Hindlimb muscle (tissue), 1 donor: ENCODE results near the gene MAST4. TPM values are rescaled to one million over a fixed set of nuclear protein-coding genes. Genes with fewer than 3 reads are reported as not detected.

ENCODE experiments used
- DNase-seq: peaks from one replicate; pipeline ENCODE4 v3.0.0-alpha.2; 2013
- polyA plus RNA-seq: library from polyadenylated mRNA; unstranded; fragments of 120-200 nt; gene quantifications from one replicate; pipeline ENCODE4 v1.2.1, GENCODE V29; 2013; ENCODE audit not compliant: insufficient read length

The MAST4 gene
- polyA plus RNA-seq, 1 donor, result 14.1 TPM

GRCh38 chr5:67195406-67196275, 599.4 kb downstream of the MAST4 start:
- DNase-seq, result no peak

GRCh38 chr5:67196537-67197059, 600.4 kb downstream of the MAST4 start, which contains the start of gene CD180:
CD180 (minus strand) TSS chr5:67196799; CDS start chr5:67196641, 158 bp downstream.
- no peak for DNase-seq

GRCh38 chr5:67197536-67197935, 601.3 kb downstream of the MAST4 start:
- DNase-seq, result no peak

- DNase-seq, result no peak
These were observed 602.7 kb downstream of the MAST4 start for GRCh38 chr5:67198917-67199316.

- DNase-seq, result no peak
These were observed 603.7 kb downstream of the MAST4 start for GRCh38 chr5:67199859-67200258.

DNA sequence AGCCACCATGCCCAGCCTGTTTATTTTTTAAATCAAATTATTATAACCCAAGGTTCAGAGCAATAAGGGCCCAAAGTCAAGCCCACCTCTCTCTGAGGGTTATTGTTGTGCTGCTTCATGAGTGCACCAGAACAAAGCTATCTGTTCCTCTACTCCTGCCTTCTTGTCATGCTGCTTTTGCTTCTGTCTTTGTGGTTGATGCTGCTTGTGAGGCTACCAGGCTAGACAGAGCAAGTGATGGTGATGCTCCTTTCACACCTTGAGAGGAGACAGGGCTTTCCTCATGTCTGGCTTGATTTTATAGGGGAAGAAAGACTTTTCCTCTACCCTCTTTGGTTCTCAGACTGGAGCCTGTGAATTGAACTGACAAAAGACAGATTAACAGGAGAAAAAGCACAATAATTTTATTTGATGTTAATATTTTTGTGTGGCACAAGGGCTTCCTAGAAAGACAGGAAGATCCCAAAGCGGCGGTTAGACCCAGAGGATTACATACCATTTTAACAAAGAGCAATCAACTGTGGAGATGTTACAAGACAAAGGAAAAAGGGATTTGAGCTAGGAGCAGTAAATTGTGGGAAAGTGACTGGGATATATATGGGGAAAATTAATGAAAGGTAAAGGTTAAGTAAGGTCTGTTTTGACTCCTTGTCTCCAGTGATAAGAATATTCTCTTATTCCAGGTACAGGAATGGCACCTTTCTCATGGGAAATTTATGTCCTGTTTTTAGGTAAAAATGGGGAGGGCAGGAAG, 604.8 kb downstream of the MAST4 start:
- no peak for DNase-seq

DNA sequence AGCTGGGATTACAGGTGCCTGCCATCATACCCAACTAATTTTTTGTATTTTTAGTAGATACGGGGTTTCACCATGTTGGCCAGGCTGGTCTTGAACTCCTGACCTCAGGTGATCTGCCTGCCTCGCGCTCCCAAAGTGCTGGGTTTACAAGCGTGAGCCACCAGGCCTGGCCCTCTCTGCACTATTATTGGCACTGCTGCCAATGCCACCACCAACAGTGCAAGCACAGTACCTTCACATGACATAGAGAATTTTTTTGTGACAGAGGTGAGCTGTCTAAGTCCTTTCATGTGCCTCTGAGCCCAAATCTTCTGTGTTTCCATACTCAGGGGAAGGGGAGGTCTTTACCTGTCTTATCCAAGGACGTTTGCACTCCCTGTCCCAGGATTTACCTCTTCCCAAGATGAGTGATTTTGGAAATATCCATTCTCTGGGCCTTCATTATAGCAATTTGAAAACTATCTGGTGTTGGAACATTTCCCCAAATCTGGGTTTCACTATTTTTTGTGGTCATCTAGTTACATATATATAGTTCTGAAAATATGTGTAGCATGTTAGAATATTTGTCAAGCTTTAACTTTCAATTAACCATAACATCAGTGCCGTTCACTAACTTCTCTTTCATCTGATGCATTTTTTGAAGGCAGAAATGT, 605.8 kb downstream of the MAST4 start:
- DNase-seq, result no peak

DNA sequence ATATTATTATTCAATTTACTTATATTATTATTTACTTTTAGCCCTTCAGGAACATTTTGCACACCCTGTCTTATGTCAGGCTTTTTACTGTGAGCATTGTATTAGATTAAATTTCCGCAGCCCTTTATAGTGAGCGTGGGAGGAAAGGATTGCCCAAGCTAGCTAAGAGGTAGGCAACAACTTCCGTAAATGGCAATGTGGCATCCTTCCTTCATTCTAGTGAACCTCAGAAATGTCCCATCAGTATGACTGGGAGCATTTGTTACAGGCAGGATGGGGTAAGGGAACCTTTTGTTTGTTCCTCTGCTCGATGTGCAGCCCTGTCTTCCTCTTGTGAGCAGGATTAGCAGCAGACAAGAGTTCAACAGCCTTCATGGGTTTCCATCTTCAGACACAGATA, 606.6 kb downstream of the MAST4 start:
- DNase-seq, result no peak

- DNase-seq, result no peak
These were observed 607.5 kb downstream of the MAST4 start for GRCh38 chr5:67203701-67204074.

DNA sequence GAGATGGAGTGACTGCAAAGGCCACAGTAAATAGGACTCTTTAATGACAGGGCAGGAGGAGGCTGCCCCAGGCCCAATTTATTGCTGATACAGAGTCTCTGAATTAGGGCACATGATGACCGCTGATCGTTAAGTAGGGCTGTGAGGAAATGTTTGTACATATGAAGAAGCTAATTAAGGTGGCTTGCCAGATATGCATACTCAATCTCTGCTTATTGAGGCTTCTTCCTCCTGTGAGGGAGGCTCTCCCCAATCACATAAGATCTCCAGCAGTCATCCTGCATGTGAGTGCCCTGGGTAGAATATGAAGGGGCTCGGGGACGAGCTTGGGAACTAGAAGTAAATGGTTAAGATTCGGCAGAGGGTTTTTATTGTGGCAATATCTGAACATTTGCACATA, 608.6 kb downstream of the MAST4 start:
- no peak for DNase-seq

GRCh38 chr5:67205981-67206380, 609.8 kb downstream of the MAST4 start:
- DNase-seq, result no peak

GRCh38 chr5:67206461-67206860, 610.3 kb downstream of the MAST4 start:
- DNase-seq, result no peak

DNA sequence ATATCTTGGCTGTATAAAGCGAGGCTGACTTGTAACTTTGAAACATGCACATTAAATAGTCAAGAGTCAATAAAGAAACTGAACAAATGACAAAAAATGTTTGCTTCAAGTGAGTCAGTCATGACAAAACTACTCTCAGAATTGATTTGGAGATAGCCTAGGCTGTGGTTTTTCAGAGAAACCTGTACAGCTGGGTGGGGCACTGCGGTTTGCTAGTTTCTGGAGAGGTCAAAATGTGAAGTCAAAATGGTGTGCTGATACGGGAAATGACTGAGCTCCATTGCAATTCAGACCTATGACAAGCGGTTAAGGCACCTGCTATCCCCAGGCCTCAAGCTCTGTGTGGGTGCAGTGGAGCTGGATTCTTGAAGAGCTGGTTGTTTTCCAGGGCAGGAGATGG, 610.7 kb downstream of the MAST4 start:
- DNase-seq, result no peak

- no peak for DNase-seq
These were observed 612.2 kb downstream of the MAST4 start for GRCh38 chr5:67208403-67208802.

DNA sequence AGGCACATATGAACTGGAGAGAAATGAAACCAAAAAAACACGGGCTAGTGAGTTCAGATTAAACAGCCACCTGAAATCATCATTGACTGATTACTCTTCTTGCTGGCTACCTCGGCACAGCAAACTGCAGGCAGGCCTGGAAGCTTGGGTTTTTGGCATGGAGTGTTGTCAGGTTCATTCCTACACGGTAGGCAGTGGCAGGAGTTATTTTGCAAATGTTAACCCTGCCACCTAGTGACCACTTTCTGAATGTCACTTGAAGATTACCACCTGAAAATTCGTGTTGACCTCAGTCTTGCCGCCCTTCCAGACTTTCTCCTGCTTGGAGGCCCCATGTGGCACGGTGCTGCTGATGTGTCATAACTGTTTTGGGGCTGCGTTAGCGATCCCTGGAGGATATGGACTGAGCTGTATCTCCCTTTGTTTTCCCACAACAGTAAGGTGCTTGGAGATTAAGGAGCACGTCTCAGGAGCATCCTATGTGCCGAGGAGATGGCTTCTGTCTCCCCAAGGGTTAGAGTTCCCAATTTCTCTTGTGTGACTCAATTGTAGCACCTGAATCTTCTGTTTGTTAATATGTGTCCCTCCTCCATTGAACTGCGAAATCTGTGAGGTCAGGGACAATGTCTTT, 613.1 kb downstream of the MAST4 start:
- peak; percentile 75 for DNase-seq

- no peak for DNase-seq
These were observed 615.7 kb downstream of the MAST4 start for GRCh38 chr5:67211926-67212325.

- DNase-seq, result no peak
These were observed 617.8 kb downstream of the MAST4 start for GRCh38 chr5:67214036-67214435.

GRCh38 chr5:67214707-67215447, 618.7 kb downstream of the MAST4 start:
- DNase-seq, result no peak

DNA sequence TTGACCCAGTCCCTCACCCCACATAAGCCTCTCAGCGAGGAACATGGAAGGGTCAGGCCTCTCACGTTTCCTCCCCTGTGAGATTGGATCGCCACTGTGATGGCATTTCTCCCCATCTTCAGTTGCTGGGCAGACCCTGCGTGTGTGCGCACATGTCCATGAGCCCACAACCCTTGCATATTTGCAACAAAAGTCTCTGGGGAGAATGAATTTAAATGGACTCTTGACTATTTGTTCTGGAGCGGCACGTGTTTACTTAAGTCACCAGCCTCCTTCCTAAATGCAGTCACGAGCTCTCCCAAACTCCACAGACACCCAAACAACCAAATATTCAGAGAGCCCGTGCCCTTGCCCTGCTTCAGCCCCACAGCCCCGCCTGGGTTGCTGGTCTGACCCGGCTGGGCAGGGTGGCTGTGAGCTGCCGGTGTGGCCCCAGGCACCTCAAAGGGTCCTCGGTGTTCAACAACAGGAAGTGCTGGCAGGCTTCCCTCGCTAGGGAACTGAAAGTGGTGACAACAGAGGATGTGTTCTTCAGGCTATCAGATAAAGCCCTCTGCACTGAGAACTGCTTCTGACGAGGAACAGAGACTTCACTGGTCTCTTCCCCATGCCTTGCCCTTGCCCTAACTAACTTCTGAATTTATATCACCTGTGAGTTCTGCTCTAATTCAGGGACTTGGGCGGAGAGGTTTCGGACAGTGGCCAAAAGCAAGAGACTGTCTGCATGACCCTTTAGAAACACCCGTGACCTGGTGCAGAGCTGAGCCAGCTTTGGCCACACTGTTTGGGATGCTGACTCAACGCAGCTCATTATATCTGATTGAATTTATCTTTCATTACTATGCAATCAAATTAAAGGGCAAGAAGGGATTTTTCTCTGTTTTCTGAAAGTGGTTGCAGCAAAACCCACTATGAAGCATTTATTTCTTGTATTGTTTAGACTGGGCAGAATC, 619.6 kb downstream of the MAST4 start:
- peak; percentile 54 for DNase-seq

- no peak for DNase-seq
These were observed 620.4 kb downstream of the MAST4 start for GRCh38 chr5:67216564-67216963.
